ENCODE results near the gene RPL18A. TPM values are rescaled to one million over a fixed set of nuclear protein-coding genes. Genes with fewer than 3 reads are reported as not detected.

RPL18A gene
- total and polyA plus RNA-seq, 2 of the 13 experiments (the other 11 are each of a cell fraction or from before 2014, with no cell fraction given), result 1,471 to 2,004 TPM

- TF ChIP-seq RAD21 (CRISPR knock-in tag; IDR thresholded peaks at IDR 0.05) (no peak), HMG20A (CRISPR knock-in tag; IDR thresholded peaks at IDR 0.05; ENCODE audit: borderline replicate concordance) (no peak), ASH2L (IDR thresholded peaks at IDR 0.05; ENCODE audit: insufficient read length, low read depth, low read length) (no peak), IRF1 (CRISPR knock-in tag; IDR thresholded peaks at IDR 0.05; ENCODE audit: low read depth) (no peak), ZNF780A (CRISPR knock-in tag; IDR thresholded peaks at IDR 0.05) (no peak), ATF5 (CRISPR knock-in tag; IDR thresholded peaks at IDR 0.05; ENCODE audit: low read depth) (no peak), ZNF138 (CRISPR knock-in tag; IDR thresholded peaks at IDR 0.05; ENCODE audit: low read depth) (no peak), ATF1 (CRISPR knock-in tag; IDR thresholded peaks at IDR 0.05) (no peak), FOXC1 (CRISPR knock-in tag; IDR thresholded peaks at IDR 0.05; ENCODE audit: borderline replicate concordance) (0 out of 2 replicates have a peak, but pooled peaks have one; percentile 25), ISX (CRISPR knock-in tag; conservative IDR thresholded peaks at IDR 0.05) (0 out of 2 replicates have a peak, but pooled peaks have one; percentile 63), ZNF383 (CRISPR knock-in tag; IDR thresholded peaks at IDR 0.05; ENCODE audit: borderline replicate concordance) (no peak), SMAD1 (CRISPR knock-in tag; IDR thresholded peaks at IDR 0.05; ENCODE audit: borderline replicate concordance, low read depth) (no peak), SNAI1 (CRISPR knock-in tag; IDR thresholded peaks at IDR 0.05; ENCODE audit: borderline replicate concordance) (no peak), NCOA2 (CRISPR knock-in tag; IDR thresholded peaks at IDR 0.05) (no peak), MAZ (IDR thresholded peaks at IDR 0.05; ENCODE audit: borderline replicate concordance, low read depth, low read length) (no peak), MAZ (CRISPR knock-in tag; IDR thresholded peaks at IDR 0.05; ENCODE audit: low read depth) (peak; percentile 42; the same call in 1 of the 2 replicates), HOXA9 (CRISPR knock-in tag; IDR thresholded peaks at IDR 0.05; ENCODE audit: borderline replicate concordance) (no peak), HNF4G (IDR thresholded peaks at IDR 0.05; ENCODE audit: borderline replicate concordance, low read depth, low read length) (no peak), HNF4G (CRISPR knock-in tag; IDR thresholded peaks at IDR 0.05; ENCODE audit: borderline replicate concordance, low read depth) (no peak), KLF15 (CRISPR knock-in tag; IDR thresholded peaks at IDR 0.05; ENCODE audit: borderline replicate concordance) (no peak), ZNF577 (CRISPR knock-in tag; IDR thresholded peaks at IDR 0.05; ENCODE audit: borderline replicate concordance, low read depth) (no peak), FOXO4 (CRISPR knock-in tag; conservative IDR thresholded peaks at IDR 0.05) (no peak), CEBPG (CRISPR knock-in tag; IDR thresholded peaks at IDR 0.05) (no peak), CEBPB (IDR thresholded peaks at IDR 0.05; ENCODE audit: borderline replicate concordance, low read depth, low read length) (no peak)
- TF ChIP-seq, protein P1, sequence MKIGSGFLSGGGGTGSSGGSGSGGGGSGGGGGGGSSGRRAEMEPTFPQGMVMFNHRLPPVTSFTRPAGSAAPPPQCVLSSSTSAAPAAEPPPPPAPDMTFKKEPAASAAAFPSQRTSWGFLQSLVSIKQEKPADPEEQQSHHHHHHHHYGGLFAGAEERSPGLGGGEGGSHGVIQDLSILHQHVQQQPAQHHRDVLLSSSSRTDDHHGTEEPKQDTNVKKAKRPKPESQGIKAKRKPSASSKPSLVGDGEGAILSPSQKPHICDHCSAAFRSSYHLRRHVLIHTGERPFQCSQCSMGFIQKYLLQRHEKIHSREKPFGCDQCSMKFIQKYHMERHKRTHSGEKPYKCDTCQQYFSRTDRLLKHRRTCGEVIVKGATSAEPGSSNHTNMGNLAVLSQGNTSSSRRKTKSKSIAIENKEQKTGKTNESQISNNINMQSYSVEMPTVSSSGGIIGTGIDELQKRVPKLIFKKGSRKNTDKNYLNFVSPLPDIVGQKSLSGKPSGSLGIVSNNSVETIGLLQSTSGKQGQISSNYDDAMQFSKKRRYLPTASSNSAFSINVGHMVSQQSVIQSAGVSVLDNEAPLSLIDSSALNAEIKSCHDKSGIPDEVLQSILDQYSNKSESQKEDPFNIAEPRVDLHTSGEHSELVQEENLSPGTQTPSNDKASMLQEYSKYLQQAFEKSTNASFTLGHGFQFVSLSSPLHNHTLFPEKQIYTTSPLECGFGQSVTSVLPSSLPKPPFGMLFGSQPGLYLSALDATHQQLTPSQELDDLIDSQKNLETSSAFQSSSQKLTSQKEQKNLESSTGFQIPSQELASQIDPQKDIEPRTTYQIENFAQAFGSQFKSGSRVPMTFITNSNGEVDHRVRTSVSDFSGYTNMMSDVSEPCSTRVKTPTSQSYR (CRISPR knock-in tag; IDR thresholded peaks at IDR 0.05; ENCODE audit: borderline replicate concordance), result peak; percentile 24; the same call in 1 of the 2 replicates
Measured at GRCh38 chr19:17889609-17890214, 30.0 kb downstream of the RPL18A start (continued).

All from HepG2 (cell line).